Activated gamma-delta T cell treated with Interleukin-2 at 50 U/mL for 16 hours (primary cell): ENCODE results near the gene PANK4.
A peak's percentile ranks its signal among the peaks of the same experiment; 100 is the strongest.

Experiments
- DNase-seq: peaks from one replicate; pipeline ENCODE4 v3.0.0-alpha.2; 2020

The PANK4 gene

DNA sequence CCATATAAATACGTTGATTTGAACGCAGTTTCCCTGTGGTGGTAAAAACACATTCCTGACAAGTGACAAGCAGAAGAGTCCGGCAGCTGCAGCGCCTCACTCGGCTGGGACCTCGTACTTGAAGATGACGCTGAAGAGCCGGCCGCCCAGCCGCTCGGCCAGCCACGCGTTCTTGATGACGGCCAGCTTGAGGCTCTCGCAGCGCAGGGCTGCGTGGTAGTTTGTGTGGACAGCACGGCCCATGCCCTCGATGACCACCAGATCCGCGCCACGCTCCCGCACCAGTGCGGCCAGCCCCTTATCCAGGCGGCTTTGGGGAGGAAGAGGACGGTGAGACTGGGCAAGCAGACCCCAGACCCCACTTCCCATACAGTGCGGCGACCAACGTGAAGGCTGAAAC, 17.6 kb downstream of the PANK4 start:
- no peak for DNase-seq

DNA sequence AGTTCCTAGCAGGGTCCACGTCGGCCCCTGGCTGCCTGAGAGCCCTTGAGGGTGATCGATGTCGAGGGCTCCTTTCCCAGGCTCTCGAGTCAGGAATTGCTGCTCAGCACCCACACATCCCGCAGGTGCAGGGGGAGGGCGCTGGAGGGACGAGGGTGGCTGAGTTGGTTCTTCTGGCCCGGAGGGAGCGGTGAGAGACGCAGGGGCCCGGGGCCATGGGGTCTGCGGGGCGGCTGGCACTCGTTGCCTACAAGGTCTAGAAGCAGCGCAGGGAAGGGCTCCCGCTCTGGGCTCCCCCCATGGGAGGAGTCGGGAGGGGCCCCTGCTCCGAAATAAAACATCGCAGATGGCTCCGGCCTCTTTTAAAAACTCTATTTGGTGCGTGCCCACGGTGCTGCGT, 18.2 kb downstream of the PANK4 start:
- no peak for DNase-seq

DNA sequence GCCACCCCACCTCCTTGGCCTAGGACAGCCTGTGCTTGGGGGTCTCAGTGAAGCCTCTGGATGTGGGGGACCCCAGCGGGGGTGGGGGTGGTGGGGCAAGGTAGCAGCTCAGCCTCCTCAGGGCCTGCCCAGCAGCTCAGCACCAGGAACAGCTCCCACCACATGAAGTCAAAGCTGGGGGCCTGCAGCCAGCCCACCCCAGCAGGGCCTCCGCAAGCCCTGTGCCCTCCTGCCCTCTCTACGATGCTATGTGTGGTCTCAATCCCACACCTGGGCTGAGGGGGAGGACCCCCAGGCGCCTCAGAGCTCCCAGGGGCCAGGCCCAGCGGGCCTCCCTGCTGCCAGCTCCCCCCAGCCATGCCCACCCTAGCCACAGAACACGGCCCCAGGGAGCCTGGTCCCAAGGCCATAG, 18.6 kb downstream of the PANK4 start:
- no peak for DNase-seq

DNA sequence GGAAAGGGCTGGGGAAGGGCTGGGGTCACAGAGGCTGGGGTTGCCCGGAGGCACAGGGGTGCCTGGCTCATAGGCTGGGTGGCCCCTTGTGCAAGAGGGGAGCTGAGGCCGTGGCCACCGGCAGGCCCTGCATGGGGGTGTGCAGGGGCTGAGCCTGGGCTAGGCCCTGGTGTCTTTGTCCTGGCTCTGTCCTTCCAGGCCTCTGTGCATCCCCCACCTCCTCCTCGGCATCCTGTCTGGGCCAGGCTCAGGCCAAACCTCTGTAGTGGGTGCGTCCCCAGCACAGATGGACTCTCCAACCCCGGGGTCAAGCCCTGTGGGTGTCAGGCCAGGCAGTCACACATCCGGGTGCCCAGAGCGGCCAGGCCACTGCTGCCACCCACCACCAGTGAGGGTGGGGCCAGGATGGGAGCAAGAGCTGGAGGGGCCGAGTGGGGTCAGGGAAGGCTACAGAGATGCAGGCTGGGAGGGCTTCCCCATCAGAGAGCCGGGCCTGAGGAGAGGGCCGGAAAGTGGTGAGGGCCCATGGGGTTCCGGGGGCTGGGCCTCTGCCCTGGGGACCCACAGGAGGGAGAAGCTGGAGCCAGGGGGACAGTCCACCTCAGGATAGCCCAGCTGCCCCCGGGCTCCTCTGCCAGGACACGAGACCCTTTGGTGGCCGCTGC, 19.4 kb downstream of the PANK4 start:
- no peak for DNase-seq

DNA sequence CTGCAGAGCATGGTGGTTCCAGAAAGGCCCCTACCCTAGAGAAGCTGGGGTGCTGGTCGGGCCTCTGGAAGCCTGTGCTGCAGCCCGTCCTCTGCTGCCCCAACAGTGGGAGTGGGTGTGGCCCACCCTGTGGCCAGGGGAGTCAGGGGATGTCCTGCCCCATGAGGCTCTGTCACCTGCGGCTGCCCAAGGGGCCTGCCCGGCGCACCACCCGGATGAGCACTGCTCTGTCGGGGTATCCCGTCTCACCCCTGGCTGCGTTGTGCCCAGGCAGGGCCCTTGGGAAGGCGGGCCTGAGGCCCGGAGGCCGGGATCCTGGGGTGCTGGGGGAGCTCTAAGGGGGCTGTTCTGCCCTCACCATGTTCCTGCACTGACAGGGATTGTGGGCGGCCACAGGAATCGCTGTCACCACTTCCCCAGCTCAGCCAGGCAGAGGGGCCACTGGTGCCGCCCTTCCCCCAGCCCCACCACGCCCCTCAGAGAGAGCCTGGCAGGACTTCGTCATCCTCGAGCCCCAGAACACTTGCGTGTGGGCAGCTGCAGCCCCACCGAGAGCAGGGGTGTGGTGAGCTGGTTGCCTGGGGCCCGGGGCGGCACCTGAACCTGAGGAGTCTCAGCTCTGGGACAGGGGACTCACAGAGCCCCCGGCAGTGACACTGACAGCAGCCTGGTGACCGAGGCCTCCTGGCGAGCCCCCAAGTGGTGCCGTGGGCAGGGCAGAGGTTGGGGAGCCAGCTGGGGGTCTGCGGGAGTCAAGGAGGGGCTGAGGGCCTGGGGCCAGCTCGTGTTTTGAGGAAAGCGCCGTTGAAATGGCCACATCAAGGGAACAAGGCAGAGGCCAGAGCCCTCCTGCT, 20.2 kb downstream of the PANK4 start:
- DNase-seq: no peak

DNA sequence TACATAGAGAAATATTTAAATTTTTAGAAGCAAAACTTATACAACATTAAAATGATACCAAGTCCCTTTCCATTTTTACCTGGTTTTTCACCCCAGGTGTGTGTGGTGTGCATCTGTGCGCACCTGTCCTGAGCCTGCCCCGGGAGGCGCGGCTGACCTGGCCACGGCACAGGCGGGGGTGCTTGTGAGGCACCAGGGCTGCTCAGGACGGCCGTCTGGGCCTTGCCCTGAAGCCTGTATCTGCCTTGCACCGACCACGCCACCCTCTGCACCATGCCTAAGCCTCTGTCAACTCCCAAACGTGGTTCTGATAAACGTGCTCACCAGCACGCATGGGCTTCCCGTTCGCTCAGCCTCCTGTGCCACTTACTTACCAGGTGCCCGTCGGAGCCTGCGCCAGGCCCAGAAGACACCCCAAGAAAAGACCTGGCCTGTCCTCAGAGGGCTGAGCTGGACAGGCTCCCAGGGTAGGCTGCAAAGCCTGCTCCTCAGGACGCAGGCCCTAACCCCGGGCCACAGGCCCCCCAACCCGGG, 20.9 kb downstream of the PANK4 start:
- DNase-seq: no peak

DNA sequence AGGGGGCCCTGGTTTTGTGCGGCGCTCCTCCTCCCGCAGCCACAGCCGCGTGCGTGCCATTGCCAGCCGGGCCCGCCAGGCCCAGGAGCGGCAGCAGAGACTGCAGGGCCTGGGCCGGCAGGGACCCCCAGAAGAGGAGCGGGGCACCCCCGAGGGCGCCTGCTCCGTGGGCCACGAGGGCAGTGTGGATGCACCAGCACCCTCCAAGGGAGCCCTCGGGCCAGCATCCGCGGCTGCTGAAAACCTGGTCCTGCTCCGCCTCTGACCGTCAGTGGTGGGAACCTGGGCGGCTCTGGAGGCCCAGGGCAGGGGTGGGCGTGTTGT, 21.5 kb downstream of the PANK4 start:
- no peak for DNase-seq

DNA sequence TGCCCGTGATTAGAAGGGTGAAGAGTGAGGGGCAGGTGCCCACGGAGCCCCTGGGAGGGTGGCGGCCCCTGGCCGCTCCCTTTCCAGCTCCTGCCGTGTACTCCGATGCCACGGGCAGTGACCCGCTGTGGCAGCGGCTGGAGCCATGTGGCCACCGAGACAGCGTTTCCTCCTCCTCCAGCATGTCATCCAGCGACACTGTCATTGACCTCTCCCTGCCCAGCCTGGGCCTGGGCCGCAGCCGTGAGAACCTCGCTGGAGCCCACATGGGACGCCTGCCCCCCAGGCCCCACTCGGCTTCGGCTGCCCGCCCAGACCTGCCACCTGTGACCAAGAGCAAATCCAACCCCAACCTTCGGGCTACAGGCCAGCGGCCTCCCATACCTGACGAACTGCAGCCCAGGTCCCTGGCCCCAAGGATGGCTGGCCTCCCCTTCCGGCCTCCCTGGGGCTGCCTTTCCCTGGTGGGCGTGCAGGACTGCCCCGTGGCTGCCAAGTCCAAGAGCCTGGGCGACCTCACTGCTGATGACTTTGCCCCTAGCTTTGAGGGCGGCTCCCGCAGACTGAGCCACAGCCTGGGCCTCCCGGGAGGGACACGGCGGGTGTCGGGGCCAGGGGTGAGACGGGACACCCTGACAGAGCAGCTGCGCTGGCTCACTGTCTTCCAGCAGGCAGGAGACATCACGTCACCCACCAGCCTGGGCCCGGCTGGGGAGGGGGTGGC, 22.0 kb downstream of the PANK4 start:
- DNase-seq: no peak

DNA sequence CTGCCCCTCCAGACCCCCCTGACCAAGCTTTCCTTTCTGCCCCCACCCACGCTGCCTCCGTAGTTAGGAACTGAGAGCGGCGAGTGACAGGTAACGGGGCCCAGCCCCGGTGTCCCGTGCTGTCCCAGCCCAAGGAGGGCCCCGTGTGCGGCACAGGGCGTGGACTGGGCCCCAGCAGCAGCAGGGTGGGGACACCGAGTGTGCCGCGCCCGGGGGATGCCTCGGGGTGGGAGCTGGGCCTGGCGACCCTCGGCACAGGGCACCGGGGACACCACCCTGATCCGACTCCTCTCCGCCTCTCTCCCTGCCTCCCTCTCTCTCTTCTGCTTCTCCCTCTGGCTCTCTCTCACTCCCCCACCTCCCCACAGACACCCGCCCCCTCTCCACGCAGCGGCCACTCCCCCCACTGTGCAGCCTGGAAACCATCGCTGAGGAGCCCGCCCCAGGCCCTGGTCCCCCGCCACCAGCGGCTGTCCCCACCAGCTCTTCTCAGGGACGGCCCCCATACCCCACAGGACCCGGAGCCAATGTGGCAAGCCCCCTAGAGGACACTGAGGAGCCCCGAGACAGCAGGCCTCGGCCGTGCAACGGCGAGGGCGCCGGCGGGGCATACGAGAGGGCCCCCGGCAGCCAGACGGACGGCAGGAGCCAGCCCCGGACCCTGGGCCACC, 22.7 kb downstream of the PANK4 start:
- no peak for DNase-seq

DNA sequence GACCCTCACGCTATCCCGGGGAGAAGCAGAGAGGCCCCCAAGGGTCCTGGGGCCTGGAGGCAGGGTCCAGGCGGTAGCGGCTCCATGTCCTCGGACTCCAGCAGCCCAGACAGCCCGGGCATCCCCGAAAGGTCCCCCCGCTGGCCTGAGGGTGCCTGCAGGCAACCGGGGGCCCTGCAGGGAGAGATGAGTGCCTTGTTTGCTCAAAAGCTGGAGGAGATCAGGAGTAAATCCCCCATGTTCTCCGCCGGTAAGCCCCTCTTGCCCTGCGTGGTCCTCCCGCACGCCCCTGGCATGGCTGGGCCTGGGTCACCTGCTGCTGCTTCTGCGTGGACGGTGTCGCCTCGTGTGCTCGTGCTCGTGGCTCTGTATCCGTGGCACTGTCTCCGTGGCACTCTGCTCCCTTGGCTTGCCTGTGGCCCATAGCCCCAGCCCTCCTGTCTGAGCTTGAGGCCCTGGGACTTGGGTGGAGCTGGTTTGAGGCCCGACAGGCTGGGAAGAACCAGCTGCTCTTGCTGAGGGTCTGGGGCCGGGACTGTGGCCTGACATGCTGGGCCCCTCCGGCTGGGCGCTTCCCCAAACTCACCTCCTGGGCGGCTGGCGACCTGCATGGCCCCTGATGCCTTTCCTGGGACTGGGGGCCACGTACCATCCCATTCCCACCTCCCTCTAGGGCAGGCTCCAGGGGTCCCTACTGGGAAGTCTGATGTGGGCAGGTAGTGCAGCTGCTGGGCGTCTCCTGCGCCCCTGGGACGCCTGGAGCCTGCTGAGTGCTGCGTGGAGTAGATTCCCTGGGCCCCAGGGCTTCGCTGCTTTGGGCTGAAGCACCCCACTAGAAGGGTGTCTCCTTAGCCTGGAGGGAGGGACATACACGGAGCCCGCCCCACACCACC, 23.5 kb downstream of the PANK4 start:
- no peak for DNase-seq

DNA sequence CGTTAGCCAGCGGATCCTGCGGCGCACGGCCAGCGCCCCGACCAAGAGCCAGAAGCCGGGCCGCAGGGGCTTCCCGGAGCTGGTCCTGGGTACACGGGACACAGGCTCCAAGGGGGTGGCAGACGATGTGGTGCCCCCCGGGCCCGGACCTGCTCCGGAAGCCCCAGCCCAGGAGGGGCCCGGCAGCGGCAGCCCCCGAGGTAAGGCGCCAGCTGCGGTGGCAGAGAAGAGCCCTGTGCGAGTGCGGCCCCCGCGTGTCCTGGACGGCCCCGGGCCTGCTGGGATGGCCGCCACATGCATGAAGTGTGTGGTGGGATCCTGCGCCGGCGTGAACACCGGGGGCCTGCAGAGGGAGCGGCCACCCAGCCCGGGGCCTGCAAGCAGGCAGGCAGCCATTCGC, 24.2 kb downstream of the PANK4 start:
- DNase-seq: no peak

DNA sequence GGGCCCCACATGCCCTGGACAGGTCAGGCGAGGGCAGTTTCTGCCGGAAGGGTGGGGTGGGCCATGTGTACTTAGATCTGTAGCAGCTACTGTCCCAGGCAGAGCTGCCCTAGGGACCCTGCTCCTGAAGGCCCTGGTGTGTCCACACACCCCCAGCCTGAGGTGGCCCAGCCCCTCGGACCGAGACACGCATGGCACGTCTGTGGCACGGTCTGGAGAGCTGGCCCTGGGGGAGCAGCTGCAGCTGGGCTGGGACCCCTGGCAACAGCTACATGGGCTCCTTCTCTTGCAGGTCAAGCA, 24.6 kb downstream of the PANK4 start:
- DNase-seq: no peak

DNA sequence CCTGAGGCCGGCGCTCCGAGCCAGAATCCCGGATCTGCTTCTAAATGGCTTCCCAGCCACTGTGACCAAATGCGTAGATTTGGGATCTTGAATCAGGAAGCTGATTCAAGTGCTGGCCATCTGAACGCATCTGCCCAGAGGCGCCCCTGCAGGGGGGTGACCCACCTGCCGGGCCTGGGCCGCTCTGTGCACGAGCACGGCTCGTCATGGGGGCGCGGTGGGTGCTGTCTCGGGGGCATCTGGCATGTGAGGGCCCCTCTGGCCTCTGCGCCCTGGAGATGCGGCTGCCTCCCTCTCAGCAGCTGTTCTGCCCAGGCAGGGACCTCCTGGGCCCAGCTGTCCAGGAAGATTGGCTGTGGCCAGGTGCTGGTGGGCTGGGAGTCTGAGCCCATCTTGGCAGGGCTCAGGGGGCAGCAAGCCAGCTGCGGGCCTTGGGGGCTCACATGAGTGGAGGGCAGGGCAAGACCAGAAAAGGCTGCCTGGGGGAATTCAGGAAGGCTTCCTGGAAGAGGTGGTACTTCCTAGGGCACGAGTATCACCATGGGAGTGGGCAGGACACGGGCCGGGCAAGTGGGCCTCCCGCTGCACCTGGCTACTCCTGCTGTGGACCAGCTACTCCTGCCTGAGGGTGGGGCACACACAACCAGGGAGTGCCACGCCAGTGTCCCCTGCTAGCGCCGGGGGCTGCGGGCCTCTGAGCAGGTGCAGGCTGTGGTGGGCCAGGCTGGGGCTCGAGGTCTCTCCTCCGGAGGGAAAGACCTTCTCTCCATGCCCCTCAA, 25.2 kb downstream of the PANK4 start:
- DNase-seq: no peak

DNA sequence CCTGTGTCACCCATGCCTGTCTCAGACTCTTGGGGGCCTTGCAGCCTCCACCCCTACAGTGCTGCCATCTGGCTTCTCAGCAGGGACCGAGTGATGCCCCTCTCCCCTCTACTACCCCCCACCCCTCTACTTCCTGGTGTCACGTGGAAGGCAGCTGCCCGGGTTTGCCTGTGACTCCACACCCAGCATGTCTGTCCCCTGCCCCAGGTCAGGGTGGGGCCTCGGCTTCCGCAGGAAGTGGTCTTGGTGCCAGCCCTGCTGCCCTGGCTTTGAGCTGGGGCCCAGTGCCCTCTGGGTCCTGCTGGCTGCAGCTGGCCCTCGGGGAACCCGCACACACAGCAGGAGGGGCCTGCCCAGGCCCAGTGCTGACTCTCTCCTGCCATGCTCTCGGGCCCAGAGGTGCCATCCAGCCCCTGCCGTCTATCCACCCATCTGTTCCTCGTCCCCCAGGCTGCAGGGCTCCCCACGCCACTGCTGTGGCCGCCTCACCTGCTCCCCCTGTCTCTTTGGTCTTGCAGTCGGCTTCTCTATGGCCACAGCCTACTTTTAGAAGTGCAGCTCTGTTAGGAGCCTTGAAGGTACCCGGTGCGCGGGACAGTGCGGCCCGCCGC, 26.3 kb downstream of the PANK4 start:
- DNase-seq: peak; percentile 50

DNA sequence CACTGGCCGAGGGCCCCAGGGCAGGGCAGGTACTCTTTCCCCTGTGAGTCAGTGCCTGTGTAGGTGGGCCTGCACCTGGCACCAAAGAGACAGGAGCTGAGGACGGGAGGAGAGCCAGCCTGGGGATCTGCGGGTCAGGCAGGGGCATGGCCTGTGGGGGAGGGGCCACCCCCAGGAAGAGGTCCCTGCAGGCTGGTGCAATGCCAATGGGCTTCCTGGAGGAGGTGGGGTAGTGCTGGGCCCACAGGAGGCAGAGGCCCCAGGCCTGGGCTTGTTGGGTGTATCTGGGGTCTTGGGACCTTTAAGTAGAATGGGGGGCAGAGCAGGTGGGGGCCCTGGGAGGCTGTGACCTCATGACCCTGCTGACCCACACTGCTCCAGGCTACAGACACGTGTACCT, 27.1 kb downstream of the PANK4 start:
- DNase-seq: no peak

DNA sequence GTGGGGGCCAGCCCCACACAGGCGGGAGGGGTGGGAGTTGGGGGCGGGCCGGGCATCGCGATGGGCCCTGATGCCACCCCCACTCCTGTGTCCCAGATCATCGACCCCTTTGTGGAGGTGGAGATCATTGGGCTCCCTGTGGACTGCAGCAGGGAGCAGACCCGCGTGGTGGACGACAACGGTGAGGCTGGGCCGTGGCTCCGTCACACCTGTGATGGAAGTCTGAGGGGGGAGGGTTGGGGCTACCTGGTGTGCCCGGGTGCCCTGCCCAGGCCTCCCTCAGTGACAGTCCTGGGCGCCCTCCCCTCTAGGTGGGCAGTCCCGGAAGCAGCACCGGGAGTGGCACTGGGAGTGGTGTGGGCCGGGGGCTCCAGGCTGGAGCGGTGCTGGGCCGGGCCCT, 27.7 kb downstream of the PANK4 start:
- DNase-seq: no peak

DNA sequence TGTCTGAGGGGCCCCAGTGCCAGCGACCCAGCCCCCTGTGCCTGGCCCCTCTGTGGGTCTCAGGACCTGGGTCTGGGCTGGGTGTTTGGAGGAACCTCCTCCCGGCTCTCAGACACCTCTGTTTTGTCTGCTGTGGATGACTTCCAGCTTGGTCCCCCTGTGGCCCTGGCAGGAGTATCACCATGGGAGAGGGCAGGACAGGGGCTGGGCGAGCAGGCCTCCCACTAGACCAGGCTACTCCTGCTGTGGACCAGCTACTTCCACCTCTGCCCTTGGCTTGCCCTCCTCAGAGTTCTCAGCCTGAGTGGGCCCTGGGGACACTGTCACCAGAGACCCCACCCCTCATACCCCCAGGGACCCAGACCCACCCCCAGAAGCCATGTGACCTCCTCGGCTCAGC, 28.5 kb downstream of the PANK4 start:
- DNase-seq: no peak

DNA sequence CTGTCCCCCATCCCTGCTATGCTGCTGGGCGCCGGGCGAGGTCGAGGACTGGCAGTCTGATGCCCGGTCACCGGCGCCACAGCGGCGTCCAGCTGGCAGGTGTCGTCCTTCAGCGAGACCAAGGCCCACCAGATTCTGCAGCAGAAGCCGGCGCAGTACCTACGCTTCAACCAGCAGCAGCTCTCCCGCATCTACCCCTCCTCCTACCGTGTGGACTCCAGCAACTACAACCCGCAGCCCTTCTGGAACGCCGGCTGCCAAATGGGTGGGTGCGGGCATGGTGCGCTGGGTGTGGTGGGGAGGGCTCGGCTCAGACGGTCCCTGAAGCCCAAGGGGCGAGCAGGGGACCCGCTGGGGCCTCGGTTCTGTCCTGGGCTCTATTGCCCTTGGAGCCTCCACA, 29.6 kb downstream of the PANK4 start:
- DNase-seq: no peak

DNA sequence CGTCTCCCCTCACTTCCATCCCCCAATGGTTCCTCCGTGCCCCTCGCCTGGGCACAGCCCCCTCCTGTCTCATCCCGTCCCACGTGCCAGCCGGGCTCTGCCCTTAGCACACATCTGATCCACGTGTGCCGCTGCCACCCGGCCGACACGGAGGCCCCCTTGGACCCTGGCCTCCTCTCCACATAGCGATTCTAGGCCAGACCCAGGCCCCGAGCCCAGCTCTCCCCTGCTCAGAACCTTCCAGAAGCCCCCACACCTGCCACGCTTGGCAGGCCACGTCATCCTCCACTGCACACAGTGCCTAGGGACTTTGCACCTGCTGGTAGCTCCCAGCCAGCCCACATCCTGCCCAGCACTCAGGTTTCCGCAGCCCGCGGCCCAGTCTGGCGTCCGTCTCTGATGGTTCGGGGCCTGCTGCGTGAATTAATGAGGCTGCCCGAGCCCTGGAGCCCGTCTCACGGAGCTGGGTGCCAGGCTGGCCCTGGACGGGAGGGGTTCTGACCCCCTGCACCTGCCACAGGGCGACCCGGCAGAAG, 30.2 kb downstream of the PANK4 start:
- DNase-seq: peak; percentile 61

DNA sequence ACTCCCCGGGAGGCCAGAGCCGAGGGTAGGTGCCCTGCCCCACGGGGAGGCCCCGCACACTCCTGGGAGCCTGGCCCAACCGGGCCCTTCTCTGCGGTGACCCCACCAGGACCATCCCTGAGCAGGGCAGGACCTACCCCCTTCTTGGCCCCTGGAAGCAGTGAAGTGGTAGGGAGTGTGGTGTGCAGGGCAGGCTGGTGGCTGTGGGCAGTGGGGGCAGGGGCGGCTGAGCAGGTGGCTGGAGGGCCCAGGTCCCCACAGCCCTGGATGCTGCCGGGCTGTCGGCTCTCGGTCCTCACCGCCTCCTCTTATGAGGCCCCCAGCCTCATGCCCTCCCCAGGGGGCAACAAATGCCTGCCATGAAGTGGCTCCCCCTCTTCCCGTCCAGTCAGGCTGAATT, 30.9 kb downstream of the PANK4 start:
- DNase-seq: no peak

DNA sequence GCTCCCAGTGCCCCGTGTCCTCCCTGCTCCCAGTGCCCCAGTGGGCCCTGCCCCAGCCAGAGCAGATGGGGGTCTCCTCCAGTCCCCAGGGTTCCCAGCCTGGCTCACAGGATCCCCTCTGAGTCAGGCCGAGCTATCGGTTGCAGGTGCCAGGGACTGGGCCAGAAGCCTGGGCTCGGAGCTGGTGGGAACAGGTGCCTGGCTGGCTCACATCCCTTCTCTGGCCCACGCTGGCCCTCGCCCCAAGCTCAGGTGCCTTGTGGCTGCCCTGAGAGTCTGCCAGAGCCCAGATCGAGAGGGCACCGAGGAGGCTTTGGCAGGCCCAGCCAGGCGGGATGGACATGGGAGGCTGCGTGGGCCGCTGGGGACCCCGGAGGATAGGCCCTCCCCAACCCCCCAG, 31.4 kb downstream of the PANK4 start:
- DNase-seq: no peak
